MCF 10A (cell line): Measurements from ENCODE around the gene SOCS4. TPM values are rescaled to one million over a fixed set of nuclear protein-coding genes. Genes with fewer than 3 reads are reported as not detected.
"Not testable (repeated sequence)": the region's sequence is repeated elsewhere in the genome, so short reads cannot be mapped to it uniquely, and the experiment has no call there.

Source experiments
- BruUV-seq: library from RNA; stranded (reverse); fragments of 400-500 nt; replicated peaks from 2 replicates; lab custom pipeline; 2021; lab: Mats Ljungman, UMichigan
- CTCF ChIA-PET: fragments of 300-600 bp; sonication (Branson Sonifier 250); formaldehyde crosslinking; extraction: SDS; loops from one replicate; lab custom pipeline; 2021; ENCODE audit warnings: antibody characterized with exemption, inconsistent platforms; lab: Yijun Ruan, JAX
- POLR2A ChIA-PET: fragments of 300-600, 350-650 bp; sonication (Branson Sonifier 250); formaldehyde crosslinking; extraction: SDS; loops from one replicate; lab custom pipeline; 2020; ENCODE audit warnings: antibody characterized with exemption, inconsistent platforms; lab: Yijun Ruan, JAX
- DNase-seq: peaks from one replicate; pipeline ENCODE4 v3.0.0-alpha.2; 2018; ENCODE audit not compliant: unreplicated experiment
- H3K27ac Mint-ChIP-seq: one replicate; pipeline ENCODE4 v1.8.0; 2022; ENCODE audit warnings: mild to moderate bottlenecking, low read depth, mixed read lengths; ENCODE audit not compliant: unreplicated experiment
- H3K27me3 Mint-ChIP-seq: one replicate; pipeline ENCODE4 v1.8.0; 2022; ENCODE audit warnings: mixed read lengths; ENCODE audit not compliant: insufficient read depth, unreplicated experiment
- H3K36me3 Mint-ChIP-seq: one replicate; pipeline ENCODE4 v1.8.0; 2022; ENCODE audit warnings: mild to moderate bottlenecking, moderate library complexity, mixed read lengths; ENCODE audit not compliant: insufficient read depth, unreplicated experiment
- H3K4me1 Mint-ChIP-seq: one replicate; pipeline ENCODE4 v1.8.0; 2022; ENCODE audit warnings: mixed read lengths; ENCODE audit not compliant: insufficient read depth, unreplicated experiment
- H3K4me3 Mint-ChIP-seq: one replicate; pipeline ENCODE4 v1.8.0; 2022; ENCODE audit warnings: mild to moderate bottlenecking, moderate library complexity, mixed read lengths; ENCODE audit not compliant: unreplicated experiment
- H3K9me3 Mint-ChIP-seq: one replicate; pipeline ENCODE4 v1.8.0; 2022; ENCODE audit warnings: mixed read lengths; ENCODE audit not compliant: unreplicated experiment
- CTCF ChIP-seq: fragments of 200-600 bp; IDR thresholded peaks from one replicate; pipeline ENCODE4 v1.8.0; 2022; ENCODE audit warnings: antibody characterized with exemption, mild to moderate bottlenecking; ENCODE audit not compliant: unreplicated experiment
- intact Hi-C: fragments of 100-400 bp; cut with micrococcal nuclease; formaldehyde crosslinking; loops from 2 replicates; pipeline ENCODE4 v1.14.1; 2022
- total RNA-seq: library from RNA; stranded (reverse); gene quantifications from 2 replicates; pipeline ENCODE4 v1.2.3, GENCODE V29; 2022

Gene SOCS4
- total RNA-seq, 1 experiment from 2014 or later: 29.6 TPM

DNA sequence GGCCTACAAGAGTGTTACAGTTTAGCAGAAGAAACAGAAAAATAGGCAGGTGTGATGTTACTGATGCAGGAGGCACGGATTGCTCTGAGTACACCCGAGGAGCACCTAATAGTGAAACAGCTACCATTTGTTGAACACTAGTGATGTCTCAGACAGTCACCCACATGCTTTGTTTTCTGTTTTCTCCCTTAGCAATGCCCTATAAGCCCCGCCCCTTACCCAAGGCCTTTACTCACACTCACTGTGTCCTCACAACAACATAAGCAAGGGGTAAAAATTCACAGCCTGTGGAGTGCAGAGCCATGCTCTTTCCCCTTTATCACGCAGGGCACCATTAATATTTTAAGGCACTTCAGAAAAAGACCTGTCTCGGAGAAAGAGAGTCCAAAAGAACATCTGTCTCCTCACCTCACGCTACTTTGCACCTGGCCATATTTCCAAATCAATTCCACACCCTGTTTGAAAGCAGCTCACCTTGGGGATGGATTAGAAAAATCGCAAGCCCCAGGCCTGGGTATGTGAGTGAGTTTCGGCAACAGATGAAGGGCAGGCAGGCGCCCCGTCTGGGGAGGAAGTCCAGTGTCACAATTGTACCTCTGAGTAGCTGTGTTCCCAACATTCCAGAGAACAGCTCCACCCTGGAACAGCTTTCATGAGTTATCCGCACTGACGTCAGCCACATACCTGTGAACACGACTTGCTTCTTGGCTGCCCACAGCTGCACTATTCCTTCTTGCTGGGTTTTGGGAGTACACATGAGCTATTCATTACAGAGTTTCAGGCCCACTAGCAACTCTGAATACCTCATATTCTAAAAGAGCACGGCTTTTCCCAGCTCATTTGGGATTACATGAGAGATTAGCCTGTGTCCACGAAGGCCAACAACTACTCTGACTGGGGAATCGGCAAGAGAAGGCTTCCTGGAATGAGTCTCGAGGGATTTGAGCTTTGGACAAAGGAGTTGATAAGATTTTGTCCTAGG, 50.4 kb downstream of the SOCS4 start:
- Mint-ChIP-seq H3K27me3 (no peaks in the 10 kb centered on the region), H3K36me3 (peaks cover 12% of the 10 kb centered on the region), H3K4me1 (peaks cover 47% of the 10 kb centered on the region), H3K9me3 (peaks cover 6% of the 10 kb centered on the region), H3K27ac (peak overlapping the region; percentile 100), H3K4me3 (peak overlapping the region; percentile 70)
- CTCF ChIA-PET: interaction anchor here (0.5 to 4.1 kb wide), 21 partner anchors 9 to 613 kb away, joined by 3 to 33 read pairs (median 5); partner anchors contain the start of gene MAPK1IP1L
- DNase-seq: peak; percentile 90
- POLR2A ChIA-PET: interaction anchor here (0.5 to 10.6 kb wide), 35 partner anchors 10 to 513 kb away, joined by 3 to 356 read pairs (median 5); partner anchors contain the start of genes FBXO34, LGALS3, MAPK1IP1L and SAMD4A
- BruUV-seq: TSS peak; percentile 87
- intact Hi-C loops: no loop called here
- TF ChIP-seq CTCF: no peak

GRCh38 chr14:55079961-55080360, 52.9 kb downstream of the SOCS4 start:
- DNase-seq, intact Hi-C loops, H3K27me3 Mint-ChIP-seq, BruUV-seq, H3K9me3 Mint-ChIP-seq, H3K4me3 Mint-ChIP-seq: not testable (repeated sequence)
- H3K36me3 Mint-ChIP-seq: peaks cover 12% of the 10 kb centered on the region
- ChIA-PET POLR2A (interaction anchor here (4.6 to 10.6 kb wide), 4 partner anchors 21 to 50 kb away, joined by 48 to 356 read pairs (median 98); partner anchors contain the start of genes LGALS3 and MAPK1IP1L), CTCF (interaction anchor here (0.7 to 4.1 kb wide), 6 partner anchors 9 to 81 kb away, joined by 3 to 33 read pairs (median 8); partner anchors contain the start of gene MAPK1IP1L)
- H3K4me1 Mint-ChIP-seq: peaks cover 32% of the 10 kb centered on the region
- H3K27ac Mint-ChIP-seq: peak overlapping the region; percentile 100

DNA sequence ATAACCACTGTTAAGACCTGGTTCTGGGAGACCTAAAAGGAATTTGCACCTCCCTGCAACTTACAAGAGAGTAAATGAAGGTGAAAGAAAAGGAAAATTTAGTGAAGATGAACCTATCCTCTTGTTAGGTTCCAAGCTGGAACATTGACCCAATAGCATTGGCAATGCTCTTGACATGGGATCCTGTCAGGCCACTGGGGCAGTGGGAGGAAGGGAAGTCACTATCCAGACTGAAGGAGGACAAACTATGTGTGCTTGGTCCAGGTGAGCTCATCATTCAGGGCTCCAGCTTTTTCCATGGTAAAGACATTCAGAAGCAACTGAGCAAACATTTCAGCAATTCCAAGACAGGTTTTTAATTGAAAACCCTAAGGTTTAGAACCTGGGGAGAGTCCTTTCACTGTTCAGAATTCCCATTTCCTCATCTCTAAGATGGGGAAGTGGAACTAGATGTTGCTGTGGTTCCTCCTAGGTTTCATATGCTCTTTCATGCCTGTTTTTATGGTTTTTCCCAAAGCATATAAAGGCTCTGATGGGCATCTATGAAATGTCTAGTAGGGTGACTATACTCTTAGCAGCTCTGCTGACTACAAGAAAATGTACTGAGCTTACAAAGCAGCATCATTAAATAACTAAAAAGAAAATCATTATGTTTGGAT, 57.5 kb downstream of the SOCS4 start:
- Mint-ChIP-seq H3K27me3 (no peaks in the 10 kb centered on the region), H3K36me3 (no peaks in the 10 kb centered on the region), H3K9me3 (no peaks in the 10 kb centered on the region), H3K4me3 (no peak overlapping the region), H3K4me1 (no peaks in the 10 kb centered on the region), H3K27ac (no peak overlapping the region)
- no peak for DNase-seq
- no TSS peak for BruUV-seq
- POLR2A ChIA-PET: interaction anchor here (0.7 to 1.5 kb wide), 6 partner anchors 8 to 74 kb away, joined by 3 to 4 read pairs (median 4); partner anchors contain the start of genes SOCS4 and WDHD1
- CTCF ChIA-PET: interaction anchor here (0.5 to 6.9 kb wide), 5 partner anchors 33 to 186 kb away, joined by 3 to 77 read pairs (median 3); partner anchors contain the start of gene MAPK1IP1L
- intact Hi-C loops: no loop called here
- TF ChIP-seq CTCF: no peak

DNA sequence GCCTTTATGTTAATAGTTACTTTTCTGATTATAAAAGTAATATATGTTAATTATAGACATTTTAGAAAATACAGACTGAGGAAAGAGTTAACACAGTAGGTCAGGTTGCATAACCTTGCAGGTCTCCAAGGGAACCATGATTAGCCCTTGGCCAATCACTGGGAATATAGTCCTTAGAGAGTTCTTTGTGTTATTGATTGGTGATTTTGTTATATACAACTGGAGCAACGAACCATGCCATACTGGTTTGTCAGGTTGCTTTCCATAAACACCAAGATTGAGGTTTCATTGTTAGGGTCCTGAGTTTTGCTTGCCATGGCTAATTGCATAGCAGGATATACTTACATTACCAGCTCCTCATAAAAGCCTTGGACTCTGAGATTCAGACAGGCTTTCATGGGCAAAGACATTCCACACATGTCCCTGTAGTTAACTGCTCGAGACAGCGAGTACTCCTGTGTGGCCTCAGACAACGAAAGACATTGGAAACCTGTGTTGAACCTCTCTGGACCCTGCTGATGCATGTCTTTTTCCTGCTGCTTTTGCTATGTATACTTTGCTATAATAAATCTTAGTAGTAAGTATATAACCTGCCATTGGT, 58.1 kb downstream of the SOCS4 start:
- H3K4me3 Mint-ChIP-seq: no peak overlapping the region
- CTCF ChIA-PET: interaction anchor here (0.5 to 6.9 kb wide), 4 partner anchors 34 to 186 kb away, joined by 3 to 77 read pairs (median 6); partner anchors contain the start of gene MAPK1IP1L
- H3K4me1 Mint-ChIP-seq: no peaks in the 10 kb centered on the region
- H3K9me3 Mint-ChIP-seq: no peaks in the 10 kb centered on the region
- no peaks in the 10 kb centered on the region for H3K36me3 Mint-ChIP-seq
- no peaks in the 10 kb centered on the region for H3K27me3 Mint-ChIP-seq
- no peak for DNase-seq
- no TSS peak for BruUV-seq
- POLR2A ChIA-PET: interaction anchor here (1.2 to 1.5 kb wide), 3 partner anchors 9 to 58 kb away, joined by 3 to 4 read pairs (median 4); partner anchors contain the start of genes SOCS4 and WDHD1
- H3K27ac Mint-ChIP-seq: no peak overlapping the region
- intact Hi-C loops: no loop called here
- TF ChIP-seq CTCF: no peak
